GM21529 (cell line): ENCODE results near the gene LY6G6F.

Source experiments
- ATAC-seq: cut with Tn5 transposase; IDR thresholded peaks from one replicate; pipeline ENCODE4 v1.9.1; 2021; ENCODE audit not compliant: unreplicated experiment

Gene LY6G6F

DNA sequence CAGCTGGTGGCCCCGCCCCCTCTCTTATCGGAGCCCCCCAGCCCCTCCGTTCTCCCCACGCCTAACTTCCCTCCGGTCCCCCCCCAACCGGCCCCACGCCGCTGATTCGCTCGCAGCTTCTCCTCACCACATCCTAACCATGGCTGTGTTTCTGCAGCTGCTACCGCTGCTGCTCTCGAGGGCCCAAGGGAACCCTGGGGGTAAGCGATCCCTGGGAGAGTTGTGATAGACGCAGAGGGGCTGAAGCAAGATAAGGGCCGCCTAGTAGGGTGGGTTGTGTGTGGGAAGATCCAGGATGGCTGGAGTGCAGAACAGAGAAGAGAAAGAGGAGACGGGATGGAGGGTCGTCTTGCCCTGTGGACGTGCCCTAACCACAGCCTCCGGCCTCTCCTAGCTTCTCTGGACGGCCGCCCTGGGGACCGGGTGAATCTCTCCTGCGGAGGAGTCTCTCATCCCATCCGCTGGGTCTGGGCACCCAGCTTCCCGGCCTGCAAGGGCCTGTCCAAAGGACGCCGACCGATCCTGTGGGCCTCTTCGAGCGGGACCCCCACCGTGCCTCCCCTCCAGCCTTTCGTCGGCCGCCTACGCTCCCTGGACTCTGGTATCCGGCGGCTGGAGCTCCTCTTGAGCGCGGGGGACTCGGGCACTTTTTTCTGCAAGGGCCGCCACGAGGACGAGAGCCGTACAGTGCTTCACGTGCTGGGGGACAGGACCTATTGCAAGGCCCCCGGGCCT, 16.7 kb downstream of the LY6G6F start, which contains the start of gene MPIG6B:
MPIG6B (plus strand) TSS at position 129 of the 735 bp plus-strand sequence; CDS start at position 140, 11 bp downstream.
- ATAC-seq, result no peak

DNA sequence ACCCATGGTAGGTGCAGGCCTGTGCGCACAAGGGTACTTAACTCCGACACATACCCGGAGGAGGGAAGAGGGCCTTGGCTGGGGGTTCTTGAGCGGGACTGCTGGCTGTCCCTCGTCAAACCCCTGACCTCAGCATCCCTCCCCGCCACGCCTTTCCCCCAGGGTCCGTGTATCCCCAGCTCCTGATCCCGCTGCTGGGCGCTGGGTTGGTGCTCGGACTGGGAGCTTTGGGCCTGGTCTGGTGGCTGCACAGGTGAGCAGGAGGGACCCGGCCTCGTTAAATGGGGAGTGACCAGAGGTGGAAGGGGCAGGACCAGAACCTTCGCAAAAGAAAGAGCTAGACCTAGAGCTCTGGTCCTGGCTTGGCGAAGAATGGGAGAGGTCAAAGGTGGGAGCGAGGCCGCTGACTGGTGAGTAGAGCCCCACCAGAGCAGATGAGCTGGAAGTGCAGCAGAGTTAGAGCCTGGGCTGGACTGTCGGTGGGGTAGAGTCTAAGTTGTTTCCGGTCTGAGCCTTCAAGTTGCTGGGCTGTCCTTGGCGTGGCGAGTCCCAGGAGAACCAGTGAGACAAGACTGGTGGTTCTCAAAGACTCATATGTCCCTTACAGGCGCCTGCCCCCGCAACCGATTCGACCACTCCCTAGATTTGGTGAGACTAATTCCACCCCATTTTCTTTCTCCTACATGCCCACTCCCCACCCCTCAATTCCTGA, 17.5 kb downstream of the LY6G6F start:
- no peak for ATAC-seq

DNA sequence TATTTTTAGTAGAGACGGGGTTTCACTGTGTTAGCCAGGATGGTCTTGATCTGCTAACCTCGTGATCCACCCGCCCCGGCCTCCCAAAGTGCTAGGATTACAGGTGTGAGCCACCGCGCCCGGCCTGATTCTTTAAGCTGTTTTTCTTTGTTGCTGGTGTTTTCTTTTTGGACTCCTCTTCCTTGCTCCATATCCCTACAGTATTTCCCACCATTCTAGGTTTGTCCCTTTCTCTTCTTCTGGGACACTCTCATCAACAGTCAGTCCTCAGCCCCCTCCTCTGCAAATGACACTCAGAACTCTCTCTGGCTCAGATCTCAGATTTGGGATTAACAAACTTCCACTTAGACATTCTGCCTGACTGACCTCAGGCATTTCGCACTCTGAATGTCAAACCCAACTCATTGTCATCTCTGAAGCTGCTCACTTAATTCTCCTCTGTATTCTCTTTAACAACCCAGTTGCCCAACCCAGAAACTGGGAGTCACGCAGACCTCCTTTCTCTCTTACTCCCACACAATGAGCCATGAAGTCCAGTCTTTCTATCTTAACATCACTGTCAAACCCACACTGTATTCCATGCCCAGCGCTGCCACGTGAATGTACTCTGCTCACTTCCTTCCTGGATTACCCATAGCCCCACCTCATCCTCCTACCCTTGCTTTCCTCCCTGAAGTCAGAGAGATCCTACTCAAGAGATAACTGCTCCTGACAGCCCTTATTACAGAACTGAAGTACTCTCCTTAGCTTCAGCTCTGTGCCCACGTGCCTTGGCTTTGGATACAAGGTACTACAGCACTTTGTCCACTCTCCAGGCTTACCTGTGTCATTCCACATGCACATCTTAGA, 19.1 kb downstream of the LY6G6F start:
- ATAC-seq, result no peak

- peak; percentile 43 for ATAC-seq
Observed at GRCh38 chr6:31727034-31727716, 20.5 kb downstream of the LY6G6F start.

DNA sequence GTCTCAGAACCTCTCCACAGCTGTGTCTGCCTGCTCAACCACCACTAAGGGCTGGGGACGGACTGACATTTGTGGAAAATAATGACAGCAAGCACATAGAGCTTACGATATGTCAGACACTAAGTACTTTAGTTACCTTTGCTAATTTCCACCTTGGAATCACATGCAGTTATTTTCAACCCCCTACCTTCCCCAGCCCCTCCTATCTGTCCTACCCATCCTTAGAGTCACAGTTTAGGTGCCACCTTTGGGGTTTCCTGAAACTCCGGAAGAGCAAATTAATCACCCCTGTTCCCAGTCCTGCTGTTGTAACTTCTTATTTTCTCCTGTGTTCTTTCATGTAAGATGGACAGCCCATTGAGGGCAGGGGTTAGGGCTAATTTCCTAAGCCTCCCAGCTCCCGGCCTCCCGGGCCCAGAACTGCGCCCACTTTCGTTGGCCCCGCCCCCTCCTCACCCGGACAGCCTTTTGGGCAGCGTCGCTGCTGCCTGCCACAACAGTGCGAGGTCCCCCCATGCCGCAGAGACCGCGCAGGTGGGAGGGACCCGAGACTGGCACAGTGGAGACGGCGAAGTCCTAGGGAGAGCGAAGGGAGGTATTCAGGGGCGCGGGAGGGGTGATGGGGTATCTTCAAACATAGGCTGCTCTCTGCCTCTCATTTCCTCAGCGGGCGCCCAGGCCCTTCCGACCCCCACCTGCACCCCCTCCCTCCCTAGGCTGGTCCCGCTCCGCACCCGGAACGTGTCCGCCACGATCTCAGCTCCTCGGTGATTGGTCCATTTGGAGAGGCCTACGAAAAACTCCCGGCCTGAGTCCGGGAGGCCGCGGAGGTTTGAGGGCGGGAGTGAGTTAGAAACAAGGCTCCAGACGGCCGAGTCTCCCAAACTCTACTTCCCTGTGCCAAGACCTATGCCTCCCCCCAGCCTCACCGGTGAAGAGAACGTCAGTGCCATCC, 21.3 kb downstream of the LY6G6F start:
- no peak for ATAC-seq

DNA sequence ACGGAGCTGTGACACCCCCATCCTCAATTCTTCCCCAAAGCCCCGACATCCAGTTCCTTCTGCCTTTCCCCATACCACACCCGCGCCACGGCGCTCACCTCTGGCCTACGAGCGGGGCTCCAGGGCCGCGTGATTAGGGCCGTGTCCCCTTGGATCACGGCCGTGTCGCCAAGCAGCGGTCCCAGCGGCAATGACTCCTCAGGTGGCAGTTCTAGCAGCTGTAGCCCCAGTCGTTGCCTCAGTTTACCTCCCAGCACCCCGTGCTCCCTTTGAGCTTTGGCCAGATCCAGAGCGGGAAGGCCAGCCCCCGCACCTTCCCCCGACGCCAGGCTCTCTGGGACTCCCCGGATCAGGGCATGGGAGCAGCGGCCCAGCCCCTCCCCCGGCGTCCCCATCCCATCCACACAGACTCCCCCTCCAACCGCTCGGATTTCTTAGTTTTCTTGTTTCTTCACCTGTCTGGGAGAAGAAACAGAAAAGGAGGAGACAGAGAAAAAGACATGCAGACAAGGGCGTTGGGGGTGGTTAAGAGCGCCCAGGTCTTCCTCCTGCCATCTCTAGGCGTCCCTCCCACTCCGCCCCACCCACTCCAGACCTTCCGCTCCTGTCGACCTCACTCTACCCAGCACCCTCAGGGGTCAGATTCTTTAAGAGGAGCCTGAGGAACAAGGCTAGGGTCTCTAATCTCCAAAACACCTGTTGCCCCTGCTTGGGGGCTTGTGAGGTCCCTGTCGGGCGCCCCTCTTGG, 22.3 kb downstream of the LY6G6F start, which contains the start of gene DDAH2:
DDAH2 (minus strand) TSS at position 533 of the 748 bp plus-strand sequence; CDS start at position 395, 138 bp downstream.
- no peak for ATAC-seq

- peak; percentile 46 for ATAC-seq
Observed at GRCh38 chr6:31729515-31729978, 22.9 kb downstream of the LY6G6F start.

- ATAC-seq, result peak; percentile 47
Observed at GRCh38 chr6:31729979-31730630, 23.4 kb downstream of the LY6G6F start.

GRCh38 chr6:31730631-31731086, 24.0 kb downstream of the LY6G6F start:
- ATAC-seq, result no peak

GRCh38 chr6:31732029-31732428, 25.4 kb downstream of the LY6G6F start:
- ATAC-seq, result no peak

DNA sequence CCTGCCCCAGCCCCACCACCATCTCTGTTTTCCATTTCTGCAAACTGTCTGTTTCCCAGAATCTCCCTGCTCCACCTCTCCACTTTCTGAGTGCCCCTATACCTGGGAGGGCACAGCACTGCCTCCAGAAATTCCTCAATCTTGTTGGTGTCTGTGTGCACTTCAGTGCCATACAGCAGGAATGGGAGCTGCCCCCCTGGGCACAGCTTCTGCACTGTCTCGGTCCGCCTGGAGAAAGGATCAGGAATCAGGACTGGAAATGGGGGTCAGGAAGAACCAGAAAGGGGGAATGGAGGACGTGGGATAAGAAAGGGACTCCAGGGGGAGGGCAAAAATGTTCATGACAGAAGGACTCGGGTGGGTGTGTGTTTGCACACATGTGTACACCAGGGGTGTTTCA, 27.1 kb downstream of the LY6G6F start:
- no peak for ATAC-seq

- no peak for ATAC-seq
Observed at GRCh38 chr6:31734247-31734820, 27.7 kb downstream of the LY6G6F start.

DNA sequence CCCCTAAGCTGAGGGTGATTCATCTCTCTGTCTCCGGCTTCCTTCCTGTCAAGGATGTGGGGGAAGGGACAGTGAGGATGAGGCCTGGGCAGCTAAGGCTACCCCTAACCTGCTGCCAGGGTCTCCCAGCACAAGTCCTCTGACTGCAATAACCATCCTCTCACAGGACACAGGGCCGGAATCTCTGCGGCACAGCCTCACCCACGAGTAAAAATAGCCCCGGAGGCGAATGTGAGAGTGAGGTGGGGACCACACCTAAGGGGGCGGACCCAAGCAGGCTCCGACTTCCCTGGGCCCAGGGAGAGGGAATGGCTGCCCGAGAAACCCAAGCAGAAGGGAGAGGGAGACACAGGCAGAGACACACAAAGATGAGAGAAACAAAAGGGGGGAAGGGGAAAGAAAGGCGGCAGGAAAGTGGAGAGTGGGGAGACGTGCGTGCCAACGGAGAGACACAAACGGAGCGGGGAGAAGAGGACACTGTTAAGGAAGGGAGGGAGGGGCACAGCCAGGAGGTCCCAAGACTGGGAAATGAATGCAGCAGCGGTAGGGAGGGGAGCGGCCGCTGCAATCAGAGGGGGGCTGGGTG, 28.2 kb downstream of the LY6G6F start:
- ATAC-seq, result peak; percentile 29

- peak; percentile 24 for ATAC-seq
Observed at GRCh38 chr6:31736021-31736767, 29.5 kb downstream of the LY6G6F start, which contains the start of gene CLIC1. Gene CLIC1 (minus strand): TSS chr6:31736530. CDS start chr6:31736300, 230 bp downstream.

DNA sequence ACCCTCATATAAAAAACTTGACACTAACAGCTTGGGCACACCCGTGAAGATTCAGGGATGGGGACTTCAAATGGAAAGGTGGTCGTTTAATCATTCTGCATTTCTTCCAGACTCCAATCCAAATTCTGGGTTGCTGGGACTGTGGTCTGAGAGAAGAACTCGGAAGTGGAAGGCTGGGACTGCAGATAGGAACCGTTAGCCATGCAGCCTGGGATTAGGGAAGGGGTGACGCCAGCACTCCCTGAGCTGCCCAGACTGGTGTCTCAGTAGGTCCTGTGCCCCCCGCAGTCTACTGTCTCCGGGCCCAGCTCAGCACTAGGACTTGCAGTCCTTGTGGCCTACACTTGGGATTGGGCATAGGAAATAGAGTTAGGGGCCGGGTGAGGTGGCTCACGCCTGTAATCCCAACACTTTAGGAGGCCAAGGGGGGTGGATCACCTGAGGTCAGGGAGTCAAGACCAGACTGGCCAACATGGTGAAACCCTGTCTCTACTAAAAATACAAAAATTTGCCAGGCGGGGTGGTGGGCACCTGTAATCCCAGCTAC, 30.2 kb downstream of the LY6G6F start:
- no peak for ATAC-seq

DNA sequence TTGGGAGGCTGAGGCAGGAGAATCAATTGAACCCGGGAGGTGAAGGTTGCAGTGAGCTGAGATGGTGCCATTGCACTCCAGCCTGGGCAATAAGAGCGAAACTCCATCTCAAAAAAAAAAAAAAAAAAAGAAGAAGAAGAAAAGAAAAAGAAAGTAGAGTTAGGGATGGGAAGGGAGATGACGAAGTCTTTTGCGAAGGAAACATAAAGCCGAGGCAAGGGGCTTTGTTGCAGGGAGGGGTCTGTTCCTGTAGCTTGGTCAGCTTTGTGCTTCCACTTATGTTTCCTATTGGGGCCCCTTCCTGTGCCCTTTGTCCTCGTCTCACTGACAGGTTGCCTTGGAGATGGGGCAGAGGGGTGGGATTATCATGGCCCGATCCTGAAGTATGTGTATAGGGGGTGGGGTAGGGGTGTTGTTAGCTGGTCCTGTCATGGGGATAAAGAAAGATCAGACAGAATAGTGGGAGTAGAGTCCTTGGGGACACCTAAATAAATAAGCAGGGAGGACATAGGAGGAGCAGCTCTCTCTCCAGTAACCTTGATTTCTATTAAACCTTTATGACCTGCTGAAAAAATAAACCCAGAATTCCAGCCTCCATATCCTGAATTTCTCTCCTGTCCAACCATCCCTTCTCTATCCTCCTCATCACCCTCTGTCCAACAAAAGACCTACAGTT, 30.8 kb downstream of the LY6G6F start:
- ATAC-seq, result no peak
